Muscle layer of duodenum (tissue), 2 donors: ENCODE results near the gene NRIP2.

Experiments used
- H3K27ac ChIP-seq: one replicate; pipeline ENCODE4 v1.7.0; 2013; ENCODE audit warnings: mild to moderate bottlenecking, low read length
- H3K27me3 ChIP-seq: one replicate; pipeline ENCODE4 v1.7.0; 2013; ENCODE audit warnings: low read depth, mild to moderate bottlenecking, control low read depth, low read length
- H3K36me3 ChIP-seq, 2 donors: one replicate each; pipeline ENCODE4 v1.7.0; 2013; ENCODE audit warnings: low read length in 2 of 2, control low read depth in 1 of 2, mild to moderate bottlenecking in 1 of 2; ENCODE audit not compliant: insufficient read depth in 2 of 2, control insufficient read depth in 1 of 2
- H3K4me1 ChIP-seq, 2 donors: one replicate each; pipeline ENCODE4 v1.7.0; 2013; ENCODE audit warnings: low read length in 2 of 2, mild to moderate bottlenecking in 2 of 2, control low read depth in 1 of 2, moderate library complexity in 1 of 2; ENCODE audit not compliant: insufficient read depth in 2 of 2, control insufficient read depth in 1 of 2
- H3K4me3 ChIP-seq, 2 donors: one replicate each; pipeline ENCODE4 v1.7.0; 2013; ENCODE audit warnings: low read length in 2 of 2, low read depth in 1 of 2, mild to moderate bottlenecking in 1 of 2
- H3K9me3 ChIP-seq, 2 donors: one replicate each; pipeline ENCODE4 v1.7.0; 2013; ENCODE audit warnings: low read length in 2 of 2, control low read depth in 1 of 2, mild to moderate bottlenecking in 1 of 2; ENCODE audit not compliant: control insufficient read depth in 1 of 2
- donor health status: healthy.

The NRIP2 gene

DNA sequence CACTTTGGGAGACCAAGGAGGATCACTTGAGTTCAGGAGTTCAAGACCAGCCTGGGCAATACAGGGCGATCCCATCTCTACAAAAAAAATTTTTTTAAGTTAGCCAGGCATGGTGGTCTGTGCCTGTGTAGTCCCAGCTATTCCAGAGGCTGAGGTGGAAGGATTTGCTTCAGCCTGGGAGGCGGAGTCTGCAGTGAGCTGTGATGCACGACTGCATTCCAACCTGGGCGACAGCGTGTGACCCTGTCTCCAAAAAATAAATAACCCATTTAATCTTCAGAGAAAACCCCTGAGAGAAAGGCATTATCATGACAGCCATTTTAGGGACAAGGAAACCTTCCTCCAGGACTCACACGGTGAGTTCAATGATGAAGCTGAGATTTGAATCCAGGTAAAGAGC, 43.7 kb downstream of the NRIP2 start:
- Histone ChIP-seq H3K4me3 (no peak overlapping the region), H3K36me3 (no peaks in the 10 kb centered on the region)

DNA sequence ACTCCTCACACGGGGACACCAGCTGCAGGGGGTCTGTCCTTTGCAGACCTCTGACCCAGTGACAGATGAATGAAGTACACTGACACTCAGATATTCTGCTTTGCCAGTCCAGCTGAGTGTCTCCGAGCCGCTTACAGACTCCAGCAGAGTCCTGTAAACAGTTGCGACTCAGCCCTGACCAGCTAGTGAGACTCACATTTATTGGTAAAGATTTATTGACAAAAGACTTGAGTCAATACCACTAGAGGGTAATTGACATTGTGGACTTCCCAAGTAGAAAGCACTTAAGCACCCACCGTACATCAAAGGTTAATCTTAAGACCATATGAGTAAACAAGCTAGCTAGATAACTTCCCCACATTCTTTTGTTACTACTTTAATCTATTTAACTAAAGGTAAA, 49.8 kb downstream of the NRIP2 start:
- peaks cover 0 to 11% of the 10 kb centered on the region in 2 donors for H3K4me1 ChIP-seq
- H3K27me3 ChIP-seq: peaks cover 8% of the 10 kb centered on the region
- H3K4me3 ChIP-seq: no peak overlapping the region
- no peak overlapping the region for H3K27ac ChIP-seq
- H3K36me3 ChIP-seq: no peaks in the 10 kb centered on the region
- no peaks in the 10 kb centered on the region for H3K9me3 ChIP-seq

More for the DNA sequence above, 43.7 kb downstream of the NRIP2 start:
- H3K4me1 ChIP-seq: peaks cover under 1 to 8% of the 10 kb centered on the region in 2 donors
- H3K27me3 ChIP-seq: no peaks in the 10 kb centered on the region
- no peak overlapping the region for H3K27ac ChIP-seq
- no peaks in the 10 kb centered on the region for H3K9me3 ChIP-seq

DNA sequence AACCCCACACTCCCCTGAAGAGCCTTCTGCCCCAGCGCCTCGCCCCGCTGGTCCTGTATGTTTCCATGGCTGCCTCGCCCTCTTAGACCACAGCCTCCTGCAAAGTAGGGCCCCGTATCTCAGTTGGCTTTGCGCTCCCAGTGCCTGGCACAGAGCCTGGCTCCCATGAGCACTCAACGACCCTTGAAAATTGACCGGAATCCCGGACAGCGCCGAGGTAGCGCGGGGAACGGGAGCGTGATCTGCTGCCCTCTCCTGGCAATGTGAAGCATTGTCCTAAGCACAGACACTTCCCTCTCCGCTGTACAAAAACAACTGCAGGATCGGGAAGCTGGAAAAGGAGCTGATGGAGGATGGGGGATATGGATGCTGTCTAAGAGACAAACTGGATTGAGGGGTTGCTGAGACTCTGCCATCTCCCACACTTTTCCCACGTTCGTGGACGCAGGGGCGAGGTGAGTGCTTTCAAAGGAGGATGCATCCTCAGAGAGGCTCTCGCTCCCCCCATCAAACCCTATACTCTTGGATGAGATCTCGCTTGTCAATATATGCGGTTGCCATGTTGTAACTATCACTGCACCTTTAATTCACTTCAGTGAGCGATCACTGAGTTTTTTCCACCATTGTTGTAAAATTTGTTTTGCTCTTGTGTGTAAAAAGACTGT, 50.8 kb downstream of the NRIP2 start:
- no peaks in the 10 kb centered on the region for H3K9me3 ChIP-seq

GRCh38 chr12:2779281-2779680, 55.6 kb downstream of the NRIP2 start:
- Histone ChIP-seq H3K27ac (no peak overlapping the region), H3K4me3 (no peak overlapping the region), H3K36me3 (no peaks in the 10 kb centered on the region), H3K9me3 (no peaks in the 10 kb centered on the region), H3K4me1 (peaks cover 0 to 10% of the 10 kb centered on the region in 2 donors), H3K27me3 (peaks cover 6% of the 10 kb centered on the region)

More for the DNA sequence above, 50.8 kb downstream of the NRIP2 start:
- Histone ChIP-seq H3K27ac (no peak overlapping the region), H3K27me3 (peaks cover 8% of the 10 kb centered on the region), H3K36me3 (no peaks in the 10 kb centered on the region), H3K4me1 (peaks cover 0 to 11% of the 10 kb centered on the region in 2 donors), H3K4me3 (peak overlapping the region; percentile 33 to 46)

DNA sequence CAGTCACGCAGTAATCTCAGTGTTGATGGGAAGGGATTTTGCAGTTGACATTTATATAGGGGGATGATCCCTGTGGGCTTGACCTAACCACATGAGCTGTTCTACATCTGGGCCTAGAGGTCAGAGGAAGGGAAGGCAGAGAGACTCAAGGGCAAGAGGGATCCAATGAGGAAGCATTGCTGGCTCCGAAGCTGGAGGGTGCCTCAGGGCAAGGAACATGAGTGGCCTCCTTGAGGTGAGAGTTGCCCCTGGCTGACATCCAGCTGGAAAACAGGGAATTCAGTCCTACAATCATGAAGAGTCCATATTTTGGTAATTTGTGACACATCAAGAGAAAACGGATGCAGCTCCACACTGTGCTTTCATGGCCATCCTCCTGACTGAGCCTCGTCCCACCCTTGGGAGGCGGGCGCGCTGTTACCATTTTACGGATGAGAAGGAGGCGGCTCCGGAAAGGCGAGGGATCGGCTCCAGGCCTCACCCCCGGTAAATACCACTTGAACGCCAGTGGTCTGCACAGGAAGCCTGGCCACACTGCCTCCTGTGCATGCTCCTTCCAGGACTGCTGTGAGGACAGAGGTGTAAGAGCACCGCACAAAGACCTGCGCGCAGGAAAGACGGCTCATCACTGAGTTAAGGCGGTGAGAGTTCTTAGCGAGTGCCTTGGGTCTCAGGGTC, 58.6 kb downstream of the NRIP2 start:
- Histone ChIP-seq H3K4me1 (no peaks in the 10 kb centered on the region), H3K27me3 (no peaks in the 10 kb centered on the region), H3K9me3 (no peaks in the 10 kb centered on the region), H3K36me3 (no peaks in the 10 kb centered on the region), H3K4me3 (no peak overlapping the region), H3K27ac (no peak overlapping the region)

DNA sequence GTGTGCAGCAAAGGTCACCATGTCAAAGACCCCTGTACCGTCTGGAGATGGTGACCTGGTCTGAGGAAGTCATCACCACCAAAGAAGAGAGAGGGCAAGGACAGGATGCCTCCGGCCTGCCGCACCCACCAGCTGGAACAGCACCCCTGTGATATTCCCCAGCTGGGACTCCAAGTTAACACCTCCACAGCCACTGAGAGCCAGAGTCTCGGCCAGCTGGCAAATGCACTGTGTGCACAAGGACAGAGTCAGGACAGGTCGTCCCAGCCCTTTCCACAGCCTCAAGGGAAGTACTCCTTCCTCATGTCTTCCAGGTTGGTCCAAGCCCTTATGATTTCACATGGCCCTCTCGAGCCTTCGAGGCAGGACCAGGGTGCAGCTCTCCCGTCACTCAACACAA, 59.4 kb downstream of the NRIP2 start:
- Histone ChIP-seq H3K27ac (no peak overlapping the region), H3K4me1 (no peaks in the 10 kb centered on the region)

More for the DNA sequence above, 59.4 kb downstream of the NRIP2 start:
- H3K4me3 ChIP-seq: no peak overlapping the region
- no peaks in the 10 kb centered on the region for H3K36me3 ChIP-seq
- H3K9me3 ChIP-seq: no peaks in the 10 kb centered on the region
- H3K27me3 ChIP-seq: no peaks in the 10 kb centered on the region
